MM.1S (cell line): ENCODE data around the gene TUBB4B.

Experiments
- EZH2 ChIP-seq: fragments of 300-600 bp; sonication (generic); optimal IDR thresholded peaks from 2 replicates; pipeline ENCODE3; 2017; ENCODE audit warnings: low read depth, mild to moderate bottlenecking, antibody characterized with exemption, low read length, mixed read lengths
- EZH2phosphoT487 ChIP-seq: fragments of 300-600 bp; sonication (generic); IDR thresholded peaks from 2 replicates; pipeline ENCODE4 v1.6.1; 2018; ENCODE audit warnings: antibody characterized with exemption, low read length
- TF ChIP-seq, protein P1 (sequence below): fragments of 300-600 bp; sonication (generic); IDR thresholded peaks from 2 replicates; pipeline ENCODE4 v1.5.1; 2016; ENCODE audit warnings: antibody characterized with exemption, low read length, mixed read lengths

DNA sequence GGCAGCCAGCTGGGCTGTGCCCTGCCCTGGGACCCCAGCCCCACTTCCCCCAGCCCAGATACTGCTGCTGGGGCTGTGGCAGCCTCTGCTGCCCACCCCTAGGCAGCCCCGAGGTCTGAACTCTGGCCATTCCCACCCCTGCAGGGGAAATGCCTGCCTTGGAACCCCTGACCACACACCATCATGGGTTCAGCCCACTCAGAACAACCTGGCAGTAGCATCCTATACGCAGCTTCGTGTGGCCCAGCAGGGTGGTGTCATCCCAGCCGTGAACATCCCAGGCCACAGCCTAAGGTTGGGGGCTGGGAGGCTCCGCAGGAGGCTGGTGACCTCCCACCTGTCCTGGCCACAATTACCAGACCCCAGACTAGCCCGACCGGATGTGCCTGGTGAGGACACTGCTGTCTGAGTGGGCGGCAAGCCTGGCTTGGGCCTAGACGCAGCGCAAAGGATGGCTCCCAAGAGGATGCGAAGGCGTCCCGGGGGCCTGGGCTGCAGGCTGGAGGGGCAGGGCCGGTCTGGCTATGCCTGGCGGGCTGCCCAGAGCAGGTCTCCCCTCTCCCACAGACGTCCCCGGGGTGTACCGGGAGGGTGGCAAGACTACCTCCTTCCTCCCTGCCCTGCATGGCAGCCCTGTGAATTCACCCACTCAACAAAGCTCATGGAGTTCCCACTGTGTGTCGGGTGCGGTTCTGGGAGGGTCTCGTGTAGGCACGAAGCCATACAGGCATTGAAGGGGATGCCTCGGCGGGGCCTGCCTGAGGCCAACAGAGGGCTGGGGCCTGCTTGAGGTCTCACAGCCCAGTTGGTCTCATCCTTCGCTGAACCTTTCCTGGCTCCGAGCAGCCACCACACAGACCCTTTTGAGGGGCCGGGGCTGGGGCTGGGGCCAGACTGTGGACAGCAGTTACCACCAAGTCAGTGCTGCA is 11.9 kb upstream of the TUBB4B start:
- TF ChIP-seq EZH2 (no peak), EZH2phosphoT487 (no peak)
- TF ChIP-seq, protein P1, sequence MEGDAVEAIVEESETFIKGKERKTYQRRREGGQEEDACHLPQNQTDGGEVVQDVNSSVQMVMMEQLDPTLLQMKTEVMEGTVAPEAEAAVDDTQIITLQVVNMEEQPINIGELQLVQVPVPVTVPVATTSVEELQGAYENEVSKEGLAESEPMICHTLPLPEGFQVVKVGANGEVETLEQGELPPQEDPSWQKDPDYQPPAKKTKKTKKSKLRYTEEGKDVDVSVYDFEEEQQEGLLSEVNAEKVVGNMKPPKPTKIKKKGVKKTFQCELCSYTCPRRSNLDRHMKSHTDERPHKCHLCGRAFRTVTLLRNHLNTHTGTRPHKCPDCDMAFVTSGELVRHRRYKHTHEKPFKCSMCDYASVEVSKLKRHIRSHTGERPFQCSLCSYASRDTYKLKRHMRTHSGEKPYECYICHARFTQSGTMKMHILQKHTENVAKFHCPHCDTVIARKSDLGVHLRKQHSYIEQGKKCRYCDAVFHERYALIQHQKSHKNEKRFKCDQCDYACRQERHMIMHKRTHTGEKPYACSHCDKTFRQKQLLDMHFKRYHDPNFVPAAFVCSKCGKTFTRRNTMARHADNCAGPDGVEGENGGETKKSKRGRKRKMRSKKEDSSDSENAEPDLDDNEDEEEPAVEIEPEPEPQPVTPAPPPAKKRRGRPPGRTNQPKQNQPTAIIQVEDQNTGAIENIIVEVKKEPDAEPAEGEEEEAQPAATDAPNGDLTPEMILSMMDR = no peak
